GM21717 (cell line): Measurements from ENCODE around the gene SLC24A3.
"Not testable (repeated sequence)": the region's sequence is repeated elsewhere in the genome, so short reads cannot be mapped to it uniquely, and the experiment has no call there.

Experiments
- ATAC-seq: cut with Tn5 transposase; IDR thresholded peaks from one replicate; pipeline ENCODE4 v1.9.1; 2021; ENCODE audit warnings: mild to moderate bottlenecking, moderate library complexity; ENCODE audit not compliant: unreplicated experiment

SLC24A3 gene

GRCh38 chr20:19659448-19659847, 447.0 kb downstream of the SLC24A3 start:
- ATAC-seq, result no peak

GRCh38 chr20:19660808-19661378, 448.5 kb downstream of the SLC24A3 start:
- ATAC-seq, result no peak

GRCh38 chr20:19661717-19662636, 449.5 kb downstream of the SLC24A3 start:
- ATAC-seq, result no peak

- no peak for ATAC-seq
Measured at GRCh38 chr20:19662637-19662995, 450.2 kb downstream of the SLC24A3 start.

GRCh38 chr20:19668418-19668817, 456.0 kb downstream of the SLC24A3 start:
- no peak for ATAC-seq

GRCh38 chr20:19670829-19671228, 458.4 kb downstream of the SLC24A3 start:
- ATAC-seq, result no peak

- no peak for ATAC-seq
Measured at GRCh38 chr20:19671374-19671773, 458.9 kb downstream of the SLC24A3 start.

- no peak for ATAC-seq
Measured at GRCh38 chr20:19672498-19672897, 460.1 kb downstream of the SLC24A3 start.

GRCh38 chr20:19673575-19673974, 461.1 kb downstream of the SLC24A3 start:
- no peak for ATAC-seq

- ATAC-seq, result no peak
Measured at GRCh38 chr20:19676202-19676601, 463.8 kb downstream of the SLC24A3 start.

- no peak for ATAC-seq
Measured at GRCh38 chr20:19677336-19677735, 464.9 kb downstream of the SLC24A3 start.

GRCh38 chr20:19678591-19678990, 466.1 kb downstream of the SLC24A3 start:
- ATAC-seq, result not testable (repeated sequence)

GRCh38 chr20:19679900-19680495, 467.6 kb downstream of the SLC24A3 start:
- no peak for ATAC-seq

GRCh38 chr20:19682249-19682648, 469.8 kb downstream of the SLC24A3 start:
- ATAC-seq, result no peak

GRCh38 chr20:19683188-19683587, 470.7 kb downstream of the SLC24A3 start:
- ATAC-seq, result no peak

- ATAC-seq, result no peak
Measured at GRCh38 chr20:19683822-19684221, 471.4 kb downstream of the SLC24A3 start.

GRCh38 chr20:19688031-19688806, 475.8 kb downstream of the SLC24A3 start:
- no peak for ATAC-seq

- ATAC-seq, result no peak
Measured at GRCh38 chr20:19690462-19690861, 478.0 kb downstream of the SLC24A3 start.

GRCh38 chr20:19691125-19691524, 478.7 kb downstream of the SLC24A3 start:
- no peak for ATAC-seq

- no peak for ATAC-seq
Measured at GRCh38 chr20:19692100-19692499, 479.7 kb downstream of the SLC24A3 start.

GRCh38 chr20:19692685-19693119, 480.3 kb downstream of the SLC24A3 start:
- no peak for ATAC-seq
